SK-N-DZ (cell line): ENCODE data around the gene ALG10.

Source experiments
- small RNA-seq, 2 experiments: library from RNA; depleted of rRNA; stranded (forward); fragments of <200 nt; gene quantifications; one replicate each; pipeline ENCODE3, GENCODE V24; 2014

The ALG10 gene

Small RNA genes lying within 50 kb of the gene (small RNA-seq; reads per million reads assigned to genes)
- 0 reads per million in 2 experiments for gene RF00019
